Hepatocyte (in vitro differentiated cells): ENCODE measurements around the gene UTP4. TPM values are rescaled to one million over a fixed set of nuclear protein-coding genes. Genes with fewer than 3 reads are reported as not detected.

Experiments
- DNase-seq: peaks from one replicate; pipeline ENCODE4 v3.0.0-alpha.2; 2016; ENCODE audit warnings: low spot score
- H2AFZ ChIP-seq: fragments of 200-600 bp; sonication (generic); 2 replicates; pipeline ENCODE4 v1.6.0; 2016; ENCODE audit warnings: antibody characterized with exemption, mild to moderate bottlenecking
- H3K27ac ChIP-seq: fragments of 200-600 bp; sonication (generic); 2 replicates; pipeline ENCODE4 v1.5.1; 2016; ENCODE audit warnings: mild to moderate bottlenecking
- H3K27me3 ChIP-seq: fragments of 200-600 bp; sonication (generic); 2 replicates; pipeline ENCODE4 v1.6.1; 2016
- H3K36me3 ChIP-seq: fragments of 200-600 bp; sonication (generic); replicated peaks from 2 replicates; pipeline ENCODE4 v1.5.1; 2016; ENCODE audit warnings: low read depth; ENCODE audit not compliant: insufficient read depth
- H3K4me1 ChIP-seq: fragments of 200-600 bp; sonication (generic); 2 replicates; pipeline ENCODE4 v1.5.1; 2016; ENCODE audit warnings: mild to moderate bottlenecking, moderate library complexity; ENCODE audit not compliant: insufficient read depth
- H3K4me2 ChIP-seq: fragments of 200-600 bp; sonication (generic); 2 replicates; pipeline ENCODE4 v1.6.0; 2016
- H3K4me3 ChIP-seq: fragments of 200-600 bp; sonication (generic); 2 replicates; pipeline ENCODE4 v1.5.1; 2016; ENCODE audit warnings: mild to moderate bottlenecking
- H3K79me2 ChIP-seq: fragments of 200-600 bp; sonication (generic); 2 replicates; pipeline ENCODE4 v1.6.0; 2017; ENCODE audit warnings: mild to moderate bottlenecking
- H3K9me2 ChIP-seq: fragments of 200-600 bp; sonication (generic); replicated peaks from 2 replicates; pipeline ENCODE4 v1.6.0; 2017; ENCODE audit warnings: mild to moderate bottlenecking; ENCODE audit not compliant: insufficient read depth
- H3K9me3 ChIP-seq: fragments of 200-600 bp; sonication (generic); 2 replicates; pipeline ENCODE4 v1.5.1; 2016; ENCODE audit warnings: low read depth, mild to moderate bottlenecking
- H4K20me1 ChIP-seq: fragments of 200-600 bp; sonication (generic); 2 replicates; pipeline ENCODE4 v1.6.0; 2016; ENCODE audit warnings: mild to moderate bottlenecking; ENCODE audit not compliant: insufficient read depth, poor library complexity, severe bottlenecking
- CTCF ChIP-seq: fragments of 200-600 bp; sonication (generic); IDR thresholded peaks from 2 replicates; pipeline ENCODE4 v1.5.1; 2016; ENCODE audit warnings: antibody characterized with exemption, mild to moderate bottlenecking; ENCODE audit not compliant: poor library complexity
- EZH2 ChIP-seq: fragments of 200-600 bp; sonication (generic); IDR thresholded peaks from 2 replicates; pipeline ENCODE4 v1.6.1; 2016; ENCODE audit warnings: antibody characterized with exemption, mild to moderate bottlenecking, borderline replicate concordance
- EZH2phosphoT487 ChIP-seq: fragments of 200-600 bp; sonication (generic); IDR thresholded peaks from one replicate; pipeline ENCODE4 v1.6.1; 2018; ENCODE audit warnings: antibody characterized with exemption, mild to moderate bottlenecking, low read depth, moderate library complexity; ENCODE audit not compliant: unreplicated experiment, severe bottlenecking
- whole genome bisulfite sequencing: methylation state at CpG from one replicate; pipeline ENCODE4 v1.1.6; 2016; ENCODE audit warnings: low lambda C conversion rate; ENCODE audit errors: missing lambda C conversion rate; 5-methylcytosine and 5-hydroxymethylcytosine counted together
- polyA plus RNA-seq: library from polyadenylated mRNA; unstranded; fragments of >200 nt; fragmentation: Nextera tagmentation; extraction: Ambion mirVana; gene quantifications from 2 replicates; pipeline ENCODE4 v1.2.1, GENCODE V29; 2016
- total RNA-seq: library from RNA; depleted of rRNA; stranded (reverse); fragments of >200 nt; gene quantifications from 2 replicates; pipeline ENCODE4 v1.2.3, GENCODE V29; 2014

The UTP4 gene
- total and polyA plus RNA-seq, 2 experiments from 2014 or later, result 12.7 to 41.4 TPM

GRCh38 chr16:69169607-69170352 lies 37.3 kb downstream of the UTP4 start:
- no peaks in the 10 kb centered on the region for H3K4me1 ChIP-seq
- H3K27me3 ChIP-seq, result no peaks in the 10 kb centered on the region
- H2AFZ ChIP-seq, result no peak overlapping the region
- no peak overlapping the region for H3K4me3 ChIP-seq
- H3K36me3 ChIP-seq, result no peaks in the 10 kb centered on the region
- no peaks in the 10 kb centered on the region for H3K9me3 ChIP-seq
- DNase-seq, result no peak
- no peaks in the 10 kb centered on the region for H4K20me1 ChIP-seq
- WGBS, result 80% methylated on average over 6 of the region's 6 CpGs
- no peaks in the 10 kb centered on the region for H3K79me2 ChIP-seq
- TF ChIP-seq CTCF (no peak), EZH2phosphoT487 (no peak), EZH2 (no peak)
- H3K9me2 ChIP-seq, result no peaks in the 10 kb centered on the region
- H3K27ac ChIP-seq, result no peak overlapping the region
- H3K4me2 ChIP-seq, result no peak overlapping the region

GRCh38 chr16:69171325-69172084 lies 39.1 kb downstream of the UTP4 start:
- H3K4me2 ChIP-seq, result no peak overlapping the region
- no peaks in the 10 kb centered on the region for H3K9me3 ChIP-seq
- no peaks in the 10 kb centered on the region for H3K4me1 ChIP-seq
- no peaks in the 10 kb centered on the region for H4K20me1 ChIP-seq
- H3K27me3 ChIP-seq, result no peaks in the 10 kb centered on the region
- H3K27ac ChIP-seq, result peak overlapping the region; percentile 63
- no peaks in the 10 kb centered on the region for H3K36me3 ChIP-seq
- DNase-seq, result no peak
- 87% methylated on average over 6 of the region's 6 CpGs for WGBS
- TF ChIP-seq CTCF, result no peak
- no peak for TF ChIP-seq EZH2
- no peak for TF ChIP-seq EZH2phosphoT487
- H3K4me3 ChIP-seq, result no peak overlapping the region
- no peaks in the 10 kb centered on the region for H3K79me2 ChIP-seq
- H2AFZ ChIP-seq, result no peak overlapping the region
- H3K9me2 ChIP-seq, result no peaks in the 10 kb centered on the region

DNA sequence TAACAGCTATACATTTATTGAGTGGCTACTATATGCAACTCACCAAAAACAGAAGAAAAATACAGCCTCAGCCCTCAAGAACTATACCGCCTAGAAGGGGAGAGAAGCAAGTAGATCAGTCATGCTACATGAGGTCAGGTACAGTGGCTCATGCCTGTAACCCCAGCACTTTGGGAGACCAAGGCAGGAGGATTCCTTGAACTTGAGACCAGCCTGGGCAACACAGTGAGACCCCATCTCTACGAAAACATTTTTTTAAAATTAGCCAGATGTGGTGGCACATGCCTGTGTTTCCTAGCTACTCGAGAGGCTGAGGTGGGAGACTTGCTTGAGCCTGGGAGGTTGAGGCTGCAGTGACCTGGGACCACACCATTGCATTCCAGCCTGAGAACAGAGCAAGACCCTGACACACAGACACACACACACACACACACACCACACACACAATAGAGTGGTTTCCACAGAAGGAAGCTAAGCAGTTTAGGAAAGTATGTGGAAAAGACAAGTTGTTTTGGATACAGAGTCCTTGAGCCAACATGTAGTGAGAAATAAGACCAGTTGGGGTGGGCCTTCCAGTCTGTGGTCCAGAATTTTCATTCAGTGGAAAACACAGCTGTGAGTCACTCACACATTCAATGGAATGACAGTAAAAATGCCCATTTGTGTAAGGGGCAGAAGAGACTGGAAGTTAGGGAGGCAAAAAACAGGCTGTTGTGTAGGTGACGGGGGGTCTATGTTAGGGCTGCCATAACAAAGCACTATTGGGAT lies 43.8 kb downstream of the UTP4 start:
- H3K27ac ChIP-seq, result no peak overlapping the region
- H3K36me3 ChIP-seq, result no peaks in the 10 kb centered on the region
- H3K4me2 ChIP-seq, result no peak overlapping the region
- no peaks in the 10 kb centered on the region for H3K79me2 ChIP-seq
- 97% methylated on average over 4 of the region's 4 CpGs for WGBS
- H2AFZ ChIP-seq, result no peak overlapping the region
- H3K4me1 ChIP-seq, result no peaks in the 10 kb centered on the region
- H3K9me2 ChIP-seq, result no peaks in the 10 kb centered on the region
- no peaks in the 10 kb centered on the region for H3K9me3 ChIP-seq
- TF ChIP-seq EZH2phosphoT487 (no peak), EZH2 (no peak), CTCF (no peak)
- no peak for DNase-seq
- H3K27me3 ChIP-seq, result no peaks in the 10 kb centered on the region
- no peak overlapping the region for H3K4me3 ChIP-seq
- H4K20me1 ChIP-seq, result no peaks in the 10 kb centered on the region
